ENCODE measurements around the gene CSF2. TPM values are rescaled to one million over a fixed set of nuclear protein-coding genes. Genes with fewer than 3 reads are reported as not detected.

The CSF2 gene
- total RNA-seq, 4 donors from 2014 or later: not detected

GRCh38 chr5:132100672-132101261, 27.2 kb downstream of the CSF2 start:
- no peaks in the 10 kb centered on the region for H3K36me3 ChIP-seq
- H3K9me3 ChIP-seq: no peaks in the 10 kb centered on the region
- no peak overlapping the region for H3K4me3 ChIP-seq
- H3K4me1 ChIP-seq: peaks cover 0 to 3% of the 10 kb centered on the region in 2 donors
- H3K27me3 ChIP-seq: no peaks in the 10 kb centered on the region
- ATAC-seq (no peak), DNase-seq (no peak)
- in situ Hi-C loops (cut with MboI; ENCODE audit: low sequenced_read_pairs in 4 of 4): no loop called here
- no peak for TF ChIP-seq POLR2A (IDR thresholded peaks at IDR 0.05)
- no peak for TF ChIP-seq CTCF (IDR thresholded peaks at IDR 0.05 in 4 of 5, conservative IDR thresholded peaks at IDR 0.05 in 1 of 5)
- no peak overlapping the region for H3K27ac ChIP-seq
- intact Hi-C loops (cut with DNase I; ENCODE audit: low total_unique reads): no loop called here

- H3K36me3 ChIP-seq: no peaks in the 10 kb centered on the region
- no peak for TF ChIP-seq CTCF (IDR thresholded peaks at IDR 0.05 in 4 of 5, conservative IDR thresholded peaks at IDR 0.05 in 1 of 5)
- no peak for TF ChIP-seq POLR2A (IDR thresholded peaks at IDR 0.05)
- H3K4me1 ChIP-seq: peaks cover 0 to 3% of the 10 kb centered on the region in 2 donors
- in situ Hi-C loops (cut with MboI; ENCODE audit: low sequenced_read_pairs in 4 of 4): no loop called here
- ATAC-seq (no peak), DNase-seq (no peak)
- intact Hi-C loops (cut with DNase I; ENCODE audit: low total_unique reads): no loop called here
- H3K27ac ChIP-seq: no peak overlapping the region
- no peaks in the 10 kb centered on the region for H3K27me3 ChIP-seq
- H3K4me3 ChIP-seq: no peak overlapping the region
- H3K9me3 ChIP-seq: no peaks in the 10 kb centered on the region
Observed at GRCh38 chr5:132101385-132101880, 27.8 kb downstream of the CSF2 start.

GRCh38 chr5:132102101-132102701, 28.6 kb downstream of the CSF2 start:
- Histone ChIP-seq H3K9me3 (no peaks in the 10 kb centered on the region), H3K36me3 (no peaks in the 10 kb centered on the region), H3K27ac (no peak overlapping the region), H3K4me3 (no peak overlapping the region), H3K4me1 (peaks cover 0 to 3% of the 10 kb centered on the region in 2 donors), H3K27me3 (no peaks in the 10 kb centered on the region)
- in situ Hi-C loops (cut with MboI; ENCODE audit: low sequenced_read_pairs in 4 of 4): no loop called here
- no peak for TF ChIP-seq POLR2A (IDR thresholded peaks at IDR 0.05)
- no peak for TF ChIP-seq CTCF (IDR thresholded peaks at IDR 0.05 in 4 of 5, conservative IDR thresholded peaks at IDR 0.05 in 1 of 5)
- DNase-seq (no peak), ATAC-seq (no peak)
- intact Hi-C loops (cut with DNase I; ENCODE audit: low total_unique reads): no loop called here

GRCh38 chr5:132102944-132103331, 29.3 kb downstream of the CSF2 start:
- Histone ChIP-seq H3K4me3 (no peak overlapping the region), H3K9me3 (no peaks in the 10 kb centered on the region), H3K4me1 (peaks cover 0 to 3% of the 10 kb centered on the region in 2 donors), H3K27me3 (no peaks in the 10 kb centered on the region), H3K36me3 (no peaks in the 10 kb centered on the region), H3K27ac (peak overlapping the region in 1 of 4 donors; percentile 18)
- intact Hi-C loops (cut with DNase I; ENCODE audit: low total_unique reads) (no loop called here), in situ Hi-C loops (cut with MboI; ENCODE audit: low sequenced_read_pairs in 4 of 4) (no loop called here)
- ATAC-seq (no peak), DNase-seq (no peak)
- no peak for TF ChIP-seq CTCF (IDR thresholded peaks at IDR 0.05 in 4 of 5, conservative IDR thresholded peaks at IDR 0.05 in 1 of 5)
- TF ChIP-seq POLR2A (IDR thresholded peaks at IDR 0.05): no peak
